ENCODE measurements around the gene NIPAL1. TPM values are rescaled to one million over a fixed set of nuclear protein-coding genes. Genes with fewer than 3 reads are reported as not detected.

The NIPAL1 gene
- total RNA-seq, 1 experiment from 2014 or later = 7.1 TPM

DNA sequence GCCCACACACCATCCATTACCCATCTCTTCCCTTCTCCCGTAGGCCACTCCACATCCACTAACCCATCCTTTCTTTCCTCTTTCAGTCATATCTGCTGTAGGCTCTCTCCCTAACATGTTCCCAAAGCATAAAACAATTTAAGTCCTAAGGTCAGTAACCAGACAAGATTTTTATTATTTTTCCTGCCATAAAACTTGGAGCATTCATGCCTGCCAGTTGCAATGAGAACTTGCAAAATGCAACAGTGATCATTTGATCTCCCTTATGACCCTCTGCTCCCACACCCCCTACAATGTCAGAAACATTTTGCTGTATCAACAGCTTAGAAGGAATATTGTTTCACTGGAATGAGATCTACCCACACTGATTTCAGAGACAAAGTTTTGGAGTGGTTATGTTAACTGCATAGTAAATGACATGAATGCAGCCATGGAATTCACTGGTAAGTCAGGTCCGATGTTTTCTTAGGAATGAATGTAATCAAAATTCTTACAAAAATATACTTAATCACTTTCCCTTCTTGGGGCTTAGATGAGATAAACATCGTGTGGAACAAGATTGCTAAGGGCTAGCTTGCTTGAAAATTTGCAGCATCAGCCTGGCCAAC is 5.7 kb downstream of the NIPAL1 start (continued):
- TF ChIP-seq, protein P1, sequence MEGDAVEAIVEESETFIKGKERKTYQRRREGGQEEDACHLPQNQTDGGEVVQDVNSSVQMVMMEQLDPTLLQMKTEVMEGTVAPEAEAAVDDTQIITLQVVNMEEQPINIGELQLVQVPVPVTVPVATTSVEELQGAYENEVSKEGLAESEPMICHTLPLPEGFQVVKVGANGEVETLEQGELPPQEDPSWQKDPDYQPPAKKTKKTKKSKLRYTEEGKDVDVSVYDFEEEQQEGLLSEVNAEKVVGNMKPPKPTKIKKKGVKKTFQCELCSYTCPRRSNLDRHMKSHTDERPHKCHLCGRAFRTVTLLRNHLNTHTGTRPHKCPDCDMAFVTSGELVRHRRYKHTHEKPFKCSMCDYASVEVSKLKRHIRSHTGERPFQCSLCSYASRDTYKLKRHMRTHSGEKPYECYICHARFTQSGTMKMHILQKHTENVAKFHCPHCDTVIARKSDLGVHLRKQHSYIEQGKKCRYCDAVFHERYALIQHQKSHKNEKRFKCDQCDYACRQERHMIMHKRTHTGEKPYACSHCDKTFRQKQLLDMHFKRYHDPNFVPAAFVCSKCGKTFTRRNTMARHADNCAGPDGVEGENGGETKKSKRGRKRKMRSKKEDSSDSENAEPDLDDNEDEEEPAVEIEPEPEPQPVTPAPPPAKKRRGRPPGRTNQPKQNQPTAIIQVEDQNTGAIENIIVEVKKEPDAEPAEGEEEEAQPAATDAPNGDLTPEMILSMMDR (IDR thresholded peaks at IDR 0.05) = no peak
- no peak for TF ChIP-seq ZSCAN18 (CRISPR knock-in tag; IDR thresholded peaks at IDR 0.05)
- TF ChIP-seq, protein P2, sequence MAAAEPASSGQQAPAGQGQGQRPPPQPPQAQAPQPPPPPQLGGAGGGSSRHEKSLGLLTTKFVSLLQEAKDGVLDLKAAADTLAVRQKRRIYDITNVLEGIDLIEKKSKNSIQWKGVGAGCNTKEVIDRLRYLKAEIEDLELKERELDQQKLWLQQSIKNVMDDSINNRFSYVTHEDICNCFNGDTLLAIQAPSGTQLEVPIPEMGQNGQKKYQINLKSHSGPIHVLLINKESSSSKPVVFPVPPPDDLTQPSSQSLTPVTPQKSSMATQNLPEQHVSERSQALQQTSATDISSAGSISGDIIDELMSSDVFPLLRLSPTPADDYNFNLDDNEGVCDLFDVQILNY (CRISPR knock-in tag; IDR thresholded peaks at IDR 0.05) = no peak
- no peak for TF ChIP-seq GRHL2 (CRISPR knock-in tag; IDR thresholded peaks at IDR 0.05; ENCODE audit: insufficient replicate concordance, severe bottlenecking)
- TF ChIP-seq, protein P3, sequence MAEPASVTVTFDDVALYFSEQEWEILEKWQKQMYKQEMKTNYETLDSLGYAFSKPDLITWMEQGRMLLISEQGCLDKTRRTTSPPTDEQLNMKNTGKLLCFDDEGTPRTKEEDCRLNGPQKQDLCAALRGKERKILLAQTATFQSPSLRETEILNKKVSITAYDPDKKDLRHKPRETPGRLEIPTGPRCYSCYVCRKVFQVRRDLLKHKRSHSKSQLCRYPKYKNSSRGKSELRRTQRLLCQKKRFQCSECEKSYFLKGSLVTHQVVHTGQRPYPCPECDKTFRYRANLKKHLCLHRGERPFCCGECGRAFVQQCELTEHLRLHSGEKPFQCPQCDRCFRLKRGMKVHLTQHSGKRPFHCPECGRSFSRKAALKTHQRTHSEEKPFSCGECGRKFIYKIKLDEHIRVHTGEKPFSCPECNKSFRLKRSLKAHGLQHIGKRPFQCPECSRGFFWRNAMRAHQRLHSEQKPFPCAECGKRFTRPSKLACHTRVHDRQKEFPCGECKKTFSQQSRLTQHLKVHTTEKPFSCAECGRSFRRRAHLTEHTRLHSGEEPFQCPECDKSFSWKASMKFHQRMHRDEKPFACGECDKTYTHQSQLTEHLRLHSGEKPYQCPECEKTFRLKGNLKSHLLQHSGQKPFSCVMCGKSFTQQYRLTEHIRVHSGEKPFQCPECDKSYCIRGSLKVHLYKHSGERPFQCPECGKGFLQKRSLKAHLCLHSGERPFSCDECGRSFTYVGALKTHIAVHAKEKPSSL (CRISPR knock-in tag; conservative IDR thresholded peaks at IDR 0.05) = no peak
- TF ChIP-seq, protein P4, sequence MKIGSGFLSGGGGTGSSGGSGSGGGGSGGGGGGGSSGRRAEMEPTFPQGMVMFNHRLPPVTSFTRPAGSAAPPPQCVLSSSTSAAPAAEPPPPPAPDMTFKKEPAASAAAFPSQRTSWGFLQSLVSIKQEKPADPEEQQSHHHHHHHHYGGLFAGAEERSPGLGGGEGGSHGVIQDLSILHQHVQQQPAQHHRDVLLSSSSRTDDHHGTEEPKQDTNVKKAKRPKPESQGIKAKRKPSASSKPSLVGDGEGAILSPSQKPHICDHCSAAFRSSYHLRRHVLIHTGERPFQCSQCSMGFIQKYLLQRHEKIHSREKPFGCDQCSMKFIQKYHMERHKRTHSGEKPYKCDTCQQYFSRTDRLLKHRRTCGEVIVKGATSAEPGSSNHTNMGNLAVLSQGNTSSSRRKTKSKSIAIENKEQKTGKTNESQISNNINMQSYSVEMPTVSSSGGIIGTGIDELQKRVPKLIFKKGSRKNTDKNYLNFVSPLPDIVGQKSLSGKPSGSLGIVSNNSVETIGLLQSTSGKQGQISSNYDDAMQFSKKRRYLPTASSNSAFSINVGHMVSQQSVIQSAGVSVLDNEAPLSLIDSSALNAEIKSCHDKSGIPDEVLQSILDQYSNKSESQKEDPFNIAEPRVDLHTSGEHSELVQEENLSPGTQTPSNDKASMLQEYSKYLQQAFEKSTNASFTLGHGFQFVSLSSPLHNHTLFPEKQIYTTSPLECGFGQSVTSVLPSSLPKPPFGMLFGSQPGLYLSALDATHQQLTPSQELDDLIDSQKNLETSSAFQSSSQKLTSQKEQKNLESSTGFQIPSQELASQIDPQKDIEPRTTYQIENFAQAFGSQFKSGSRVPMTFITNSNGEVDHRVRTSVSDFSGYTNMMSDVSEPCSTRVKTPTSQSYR (CRISPR knock-in tag; IDR thresholded peaks at IDR 0.05) = no peak
- TF ChIP-seq FOXJ3 (CRISPR knock-in tag; IDR thresholded peaks at IDR 0.05; ENCODE audit: borderline replicate concordance) = no peak
- no peak for TF ChIP-seq JAZF1 (CRISPR knock-in tag; IDR thresholded peaks at IDR 0.05)
- no peak for TF ChIP-seq KAT7 (CRISPR knock-in tag; IDR thresholded peaks at IDR 0.05; ENCODE audit: borderline replicate concordance)
- no peak for TF ChIP-seq CBFB (CRISPR knock-in tag; IDR thresholded peaks at IDR 0.05; ENCODE audit: low read depth)
- TF ChIP-seq MYBL2 (CRISPR knock-in tag; IDR thresholded peaks at IDR 0.05) = no peak
- TF ChIP-seq PREB (CRISPR knock-in tag; IDR thresholded peaks at IDR 0.05; ENCODE audit: borderline replicate concordance) = no peak

- ChIA-PET CTCF (interaction anchor here (0.8 kb wide), 1 partner anchor 63 kb away, joined by 3 read pairs; no protein-coding TSS in a partner anchor), POLR2A (no interaction called here)
- peaks cover 22% of the 10 kb centered on the region for H3K4me1 Mint-ChIP-seq
- no peak for DNase-seq (ENCODE audit: low spot score)
- H3K9me3 Mint-ChIP-seq = no peaks in the 10 kb centered on the region
- no peak for ATAC-seq
- peaks cover 10% of the 10 kb centered on the region for H3K36me3 Mint-ChIP-seq
- no peaks in the 10 kb centered on the region for H3K27me3 Mint-ChIP-seq (ENCODE audit: low read depth)
- H3K27ac Mint-ChIP-seq = no peak overlapping the region
- H3K4me3 Mint-ChIP-seq = no peak overlapping the region
- TF ChIP-seq ZNF232 (CRISPR knock-in tag; IDR thresholded peaks at IDR 0.05) = no peak
- TF ChIP-seq NFE2L1 (CRISPR knock-in tag; IDR thresholded peaks at IDR 0.05) = no peak
- no peak for TF ChIP-seq SMAD3 (CRISPR knock-in tag; IDR thresholded peaks at IDR 0.05; ENCODE audit: borderline replicate concordance)
- TF ChIP-seq ATF2 (CRISPR knock-in tag; IDR thresholded peaks at IDR 0.05; ENCODE audit: borderline replicate concordance, low read depth) = no peak
- no peak for TF ChIP-seq FOXJ3 (CRISPR knock-in tag; IDR thresholded peaks at IDR 0.05; ENCODE audit: borderline replicate concordance)
- TF ChIP-seq ZNF263 (CRISPR knock-in tag; IDR thresholded peaks at IDR 0.05; ENCODE audit: low read depth) = no peak
- no peak for TF ChIP-seq IRF2 (CRISPR knock-in tag; IDR thresholded peaks at IDR 0.05; ENCODE audit: borderline replicate concordance, low read depth)
- TF ChIP-seq CREM (CRISPR knock-in tag; IDR thresholded peaks at IDR 0.05) = no peak
- no peak for TF ChIP-seq NR1H2 (CRISPR knock-in tag; IDR thresholded peaks at IDR 0.05)
- TF ChIP-seq ZNF138 (CRISPR knock-in tag; conservative IDR thresholded peaks at IDR 0.05) = no peak
- TF ChIP-seq, protein P4 (CRISPR knock-in tag; IDR thresholded peaks at IDR 0.05) = no peak
Observed at GRCh38 chr4:48024522-48024921, 8.0 kb downstream of the NIPAL1 start.
